Activated CD8-positive, alpha-beta memory T cell treated with anti-CD3 and anti-CD28 coated beads, Interleukin-2, amount 50 U/mL, for 24 hours (primary cell): ENCODE results near the gene PSTPIP1.

Experiments
- DNase-seq: peaks from one replicate; pipeline ENCODE4 v3.0.0-alpha.2; 2020; ENCODE audit errors: extremely low read depth

The PSTPIP1 gene

GRCh38 chr15:77070180-77070494 lies 75.2 kb downstream of the PSTPIP1 start:
- no peak for DNase-seq

- peak; percentile 74 for DNase-seq
Measured at GRCh38 chr15:77070495-77071304, 75.8 kb downstream of the PSTPIP1 start, which contains the start of gene TSPAN3. Gene TSPAN3 (minus strand): TSS chr15:77071109. CDS start chr15:77070954, 155 bp downstream.

GRCh38 chr15:77071305-77072223 lies 76.6 kb downstream of the PSTPIP1 start:
- DNase-seq, result no peak

GRCh38 chr15:77074350-77074749 lies 79.4 kb downstream of the PSTPIP1 start:
- no peak for DNase-seq

GRCh38 chr15:77075528-77075927 lies 80.6 kb downstream of the PSTPIP1 start:
- no peak for DNase-seq

- no peak for DNase-seq
Measured at GRCh38 chr15:77076323-77076915, 81.5 kb downstream of the PSTPIP1 start.

GRCh38 chr15:77081971-77082370 lies 87.0 kb downstream of the PSTPIP1 start:
- no peak for DNase-seq

- DNase-seq, result peak; percentile 36
Measured at GRCh38 chr15:77083381-77084160, 88.6 kb downstream of the PSTPIP1 start.

GRCh38 chr15:77084436-77084835 lies 89.5 kb downstream of the PSTPIP1 start:
- DNase-seq, result no peak

GRCh38 chr15:77085297-77085696 lies 90.4 kb downstream of the PSTPIP1 start:
- no peak for DNase-seq
